GM19099 (cell line): Measurements from ENCODE around the gene ST6GAL1.

ENCODE experiments used
- POLR2A ChIP-seq: IDR thresholded peaks from 3 replicates; pipeline ENCODE4 v1.6.1; 2011; ENCODE audit warnings: low read depth; ENCODE audit not compliant: insufficient read length; ENCODE audit errors: extremely low read depth

The ST6GAL1 gene

GRCh38 chr3:187039100-187039722 lies 108.9 kb downstream of the ST6GAL1 start:
- TF ChIP-seq POLR2A, result peak; percentile 10

- no peak for TF ChIP-seq POLR2A
Measured at GRCh38 chr3:187039723-187040414, 109.5 kb downstream of the ST6GAL1 start.

GRCh38 chr3:187040516-187041361 lies 110.4 kb downstream of the ST6GAL1 start:
- no peak for TF ChIP-seq POLR2A

GRCh38 chr3:187041362-187042307 lies 111.3 kb downstream of the ST6GAL1 start:
- no peak for TF ChIP-seq POLR2A

GRCh38 chr3:187042346-187042745 lies 112.0 kb downstream of the ST6GAL1 start:
- peak; percentile 6 for TF ChIP-seq POLR2A

GRCh38 chr3:187042874-187043458 lies 112.6 kb downstream of the ST6GAL1 start:
- TF ChIP-seq POLR2A, result no peak

- no peak for TF ChIP-seq POLR2A
Measured at GRCh38 chr3:187044206-187044605, 113.9 kb downstream of the ST6GAL1 start.

- TF ChIP-seq POLR2A, result no peak
Measured at GRCh38 chr3:187044867-187045552, 114.7 kb downstream of the ST6GAL1 start.

GRCh38 chr3:187046033-187046432 lies 115.7 kb downstream of the ST6GAL1 start:
- no peak for TF ChIP-seq POLR2A

GRCh38 chr3:187049462-187050101 lies 119.3 kb downstream of the ST6GAL1 start:
- no peak for TF ChIP-seq POLR2A

GRCh38 chr3:187051066-187051465 lies 120.7 kb downstream of the ST6GAL1 start:
- no peak for TF ChIP-seq POLR2A

GRCh38 chr3:187051724-187052366 lies 121.5 kb downstream of the ST6GAL1 start:
- no peak for TF ChIP-seq POLR2A

GRCh38 chr3:187061748-187062147 lies 131.4 kb downstream of the ST6GAL1 start:
- TF ChIP-seq POLR2A, result no peak
